ENCODE results near the gene RAB5IF. TPM values are rescaled to one million over a fixed set of nuclear protein-coding genes. Genes with fewer than 3 reads are reported as not detected.

RAB5IF gene
- total and polyA plus RNA-seq, 2 of the 13 experiments (the other 11 are each of a cell fraction or from before 2014, with no cell fraction given), result 261 to 305 TPM

DNA sequence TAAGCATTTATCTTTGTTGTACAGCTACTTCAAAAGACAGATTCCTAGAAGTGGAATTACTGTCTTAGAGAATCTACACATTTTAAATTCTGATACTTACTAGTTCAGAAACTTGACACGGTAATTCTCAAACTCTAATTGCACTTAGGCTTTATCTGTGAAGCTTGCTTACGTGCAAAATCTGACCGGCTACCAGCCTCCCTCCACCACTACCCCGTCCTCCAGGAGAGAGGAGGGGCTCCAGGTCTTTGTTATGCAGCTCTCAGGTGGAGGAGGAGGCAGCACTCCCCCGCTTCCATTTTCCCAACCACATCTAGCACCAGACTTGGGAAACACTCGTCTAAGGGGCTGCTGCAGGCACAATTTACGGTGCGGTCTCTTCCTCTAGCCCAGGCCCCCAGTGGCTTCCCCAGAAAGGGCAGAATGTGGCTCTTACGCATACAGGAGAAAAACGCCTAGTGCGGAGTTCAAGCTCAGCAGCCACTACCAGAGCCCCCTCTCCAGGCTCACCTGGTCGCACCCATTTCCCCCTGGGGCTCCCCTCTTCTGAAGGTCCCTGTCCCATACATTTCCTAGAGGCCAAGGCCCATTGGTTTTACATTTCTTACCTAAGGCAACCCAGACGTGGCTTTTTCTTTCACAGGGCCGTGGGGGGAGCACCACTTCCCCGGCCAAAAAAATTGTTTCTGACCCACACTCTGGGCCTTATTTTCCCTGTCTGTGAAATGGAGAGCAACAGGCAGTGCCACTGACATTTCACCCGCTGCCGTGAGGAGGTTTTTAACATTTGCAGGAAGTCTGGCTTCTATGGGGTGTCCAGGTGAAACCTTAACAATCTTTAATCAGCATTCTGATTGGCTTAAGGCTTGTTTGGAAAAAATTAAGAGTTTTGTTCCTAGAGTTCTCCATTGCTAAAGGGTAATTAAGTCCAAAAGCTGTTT lies 33.7 kb upstream of the RAB5IF start (continued):
- no peak for TF ChIP-seq TCF12 (IDR thresholded peaks at IDR 0.05)
- no peak for TF ChIP-seq TCF12 (CRISPR knock-in tag; IDR thresholded peaks at IDR 0.05)
- TF ChIP-seq KMT2B (CRISPR knock-in tag; IDR thresholded peaks at IDR 0.05), result no peak; the same call in 1 of the 2 replicates
- TF ChIP-seq HNF4A (CRISPR knock-in tag; IDR thresholded peaks at IDR 0.05), result no peak
- no peak for TF ChIP-seq TOPORS (CRISPR knock-in tag; IDR thresholded peaks at IDR 0.05)
- no peak for TF ChIP-seq ZNF558 (CRISPR knock-in tag; IDR thresholded peaks at IDR 0.05; ENCODE audit: borderline replicate concordance)
- TF ChIP-seq ZNF546 (CRISPR knock-in tag; conservative IDR thresholded peaks at IDR 0.05), result 0 out of 2 replicates have a peak, but pooled peaks have one; percentile 6
- no peak for TF ChIP-seq THYN1 (CRISPR knock-in tag; IDR thresholded peaks at IDR 0.05; ENCODE audit: borderline replicate concordance, low read depth)
- TF ChIP-seq ZNF614 (CRISPR knock-in tag; IDR thresholded peaks at IDR 0.05; ENCODE audit: borderline replicate concordance), result no peak
- TF ChIP-seq HHEX (CRISPR knock-in tag; IDR thresholded peaks at IDR 0.05), result no peak
- TF ChIP-seq TP53 (CRISPR knock-in tag; conservative IDR thresholded peaks at IDR 0.05), result no peak
- 0 out of 2 replicates have a peak, but pooled peaks have one; percentile 28 for TF ChIP-seq MIXL1 (CRISPR knock-in tag; IDR thresholded peaks at IDR 0.05)
- no peak for TF ChIP-seq FOSL1 (CRISPR knock-in tag; IDR thresholded peaks at IDR 0.05; ENCODE audit: borderline replicate concordance)
- TF ChIP-seq SOX13 (IDR thresholded peaks at IDR 0.05), result no peak
- TF ChIP-seq SOX13 (CRISPR knock-in tag; conservative IDR thresholded peaks at IDR 0.05 in 1 of 2, IDR thresholded peaks at IDR 0.05 in 1 of 2), result peak in 1 of 2 experiments; percentile 24; a peak in 1 of 4 replicates
- TF ChIP-seq, protein P1, sequence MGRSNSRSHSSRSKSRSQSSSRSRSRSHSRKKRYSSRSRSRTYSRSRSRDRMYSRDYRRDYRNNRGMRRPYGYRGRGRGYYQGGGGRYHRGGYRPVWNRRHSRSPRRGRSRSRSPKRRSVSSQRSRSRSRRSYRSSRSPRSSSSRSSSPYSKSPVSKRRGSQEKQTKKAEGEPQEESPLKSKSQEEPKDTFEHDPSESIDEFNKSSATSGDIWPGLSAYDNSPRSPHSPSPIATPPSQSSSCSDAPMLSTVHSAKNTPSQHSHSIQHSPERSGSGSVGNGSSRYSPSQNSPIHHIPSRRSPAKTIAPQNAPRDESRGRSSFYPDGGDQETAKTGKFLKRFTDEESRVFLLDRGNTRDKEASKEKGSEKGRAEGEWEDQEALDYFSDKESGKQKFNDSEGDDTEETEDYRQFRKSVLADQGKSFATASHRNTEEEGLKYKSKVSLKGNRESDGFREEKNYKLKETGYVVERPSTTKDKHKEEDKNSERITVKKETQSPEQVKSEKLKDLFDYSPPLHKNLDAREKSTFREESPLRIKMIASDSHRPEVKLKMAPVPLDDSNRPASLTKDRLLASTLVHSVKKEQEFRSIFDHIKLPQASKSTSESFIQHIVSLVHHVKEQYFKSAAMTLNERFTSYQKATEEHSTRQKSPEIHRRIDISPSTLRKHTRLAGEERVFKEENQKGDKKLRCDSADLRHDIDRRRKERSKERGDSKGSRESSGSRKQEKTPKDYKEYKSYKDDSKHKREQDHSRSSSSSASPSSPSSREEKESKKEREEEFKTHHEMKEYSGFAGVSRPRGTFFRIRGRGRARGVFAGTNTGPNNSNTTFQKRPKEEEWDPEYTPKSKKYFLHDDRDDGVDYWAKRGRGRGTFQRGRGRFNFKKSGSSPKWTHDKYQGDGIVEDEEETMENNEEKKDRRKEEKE (IDR thresholded peaks at IDR 0.05), result no peak
- no peak for TF ChIP-seq ZNF430 (CRISPR knock-in tag; IDR thresholded peaks at IDR 0.05)
- TF ChIP-seq, protein P2, sequence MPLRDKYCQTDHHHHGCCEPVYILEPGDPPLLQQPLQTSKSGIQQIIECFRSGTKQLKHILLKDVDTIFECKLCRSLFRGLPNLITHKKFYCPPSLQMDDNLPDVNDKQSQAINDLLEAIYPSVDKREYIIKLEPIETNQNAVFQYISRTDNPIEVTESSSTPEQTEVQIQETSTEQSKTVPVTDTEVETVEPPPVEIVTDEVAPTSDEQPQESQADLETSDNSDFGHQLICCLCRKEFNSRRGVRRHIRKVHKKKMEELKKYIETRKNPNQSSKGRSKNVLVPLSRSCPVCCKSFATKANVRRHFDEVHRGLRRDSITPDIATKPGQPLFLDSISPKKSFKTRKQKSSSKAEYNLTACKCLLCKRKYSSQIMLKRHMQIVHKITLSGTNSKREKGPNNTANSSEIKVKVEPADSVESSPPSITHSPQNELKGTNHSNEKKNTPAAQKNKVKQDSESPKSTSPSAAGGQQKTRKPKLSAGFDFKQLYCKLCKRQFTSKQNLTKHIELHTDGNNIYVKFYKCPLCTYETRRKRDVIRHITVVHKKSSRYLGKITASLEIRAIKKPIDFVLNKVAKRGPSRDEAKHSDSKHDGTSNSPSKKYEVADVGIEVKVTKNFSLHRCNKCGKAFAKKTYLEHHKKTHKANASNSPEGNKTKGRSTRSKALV (CRISPR knock-in tag; IDR thresholded peaks at IDR 0.05), result no peak
- TF ChIP-seq RELA (CRISPR knock-in tag; IDR thresholded peaks at IDR 0.05), result 0 out of 2 replicates have a peak, but pooled peaks have one; percentile 30
- no peak for TF ChIP-seq ZFY (CRISPR knock-in tag; IDR thresholded peaks at IDR 0.05)
- no peak for TF ChIP-seq CCAR2 (optimal IDR thresholded peaks at IDR 0.05; ENCODE audit: low read depth, low read length)
- no peak for TF ChIP-seq PRMT3 (CRISPR knock-in tag; IDR thresholded peaks at IDR 0.05; ENCODE audit: borderline replicate concordance, low read depth)
- no peak for TF ChIP-seq CENPT (CRISPR knock-in tag; IDR thresholded peaks at IDR 0.05; ENCODE audit: low read depth)
- TF ChIP-seq ZNF136 (CRISPR knock-in tag; IDR thresholded peaks at IDR 0.05; ENCODE audit: low read depth), result no peak
- TF ChIP-seq HMG20B (CRISPR knock-in tag; conservative IDR thresholded peaks at IDR 0.05), result no peak

All from HepG2 (cell line).